Breast epithelium (tissue), 3 donors: ENCODE results near the gene LDAH.

Experiments used
- POLR2A ChIP-seq: fragments of 450-650 bp; IDR thresholded peaks from one replicate; pipeline ENCODE4 v1.6.1; 2016; ENCODE audit warnings: antibody characterized with exemption, mild to moderate bottlenecking, moderate library complexity
- POLR2AphosphoS5 ChIP-seq, 3 donors: sonication (generic); formaldehyde crosslinking; IDR thresholded peaks; one replicate each; pipeline ENCODE4 v1.6.1; 2017; ENCODE audit warnings: antibody characterized with exemption in 3 of 3
- TF ChIP-seq, protein P1 (sequence below), 3 donors: fragments of 450-650 bp; IDR thresholded peaks; one replicate each; pipeline ENCODE4 v1.5.1; 2016 to 2017; ENCODE audit warnings: antibody characterized with exemption in 3 of 3, mild to moderate bottlenecking in 3 of 3, moderate library complexity in 3 of 3

DNA sequence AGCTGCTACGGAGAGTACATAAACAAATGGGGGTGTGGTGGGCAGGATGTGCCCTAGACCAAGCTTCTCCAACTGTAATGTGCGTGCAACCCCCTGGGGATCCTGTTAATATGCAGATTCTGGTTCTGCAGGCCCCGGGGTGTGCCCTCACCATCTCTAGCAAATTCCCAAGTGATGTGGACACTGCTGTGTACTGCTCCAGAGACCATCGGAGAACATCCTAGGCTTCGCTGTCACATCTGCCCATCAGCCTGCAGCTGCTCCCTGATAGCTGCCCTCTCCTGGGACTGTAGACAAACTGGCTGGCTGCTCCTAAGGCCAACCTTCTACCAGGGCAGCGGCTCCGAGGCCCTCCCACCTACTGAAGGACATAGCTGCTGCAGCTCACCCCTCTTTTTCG, 175.2 kb downstream of the LDAH start:
- TF ChIP-seq, protein P1, sequence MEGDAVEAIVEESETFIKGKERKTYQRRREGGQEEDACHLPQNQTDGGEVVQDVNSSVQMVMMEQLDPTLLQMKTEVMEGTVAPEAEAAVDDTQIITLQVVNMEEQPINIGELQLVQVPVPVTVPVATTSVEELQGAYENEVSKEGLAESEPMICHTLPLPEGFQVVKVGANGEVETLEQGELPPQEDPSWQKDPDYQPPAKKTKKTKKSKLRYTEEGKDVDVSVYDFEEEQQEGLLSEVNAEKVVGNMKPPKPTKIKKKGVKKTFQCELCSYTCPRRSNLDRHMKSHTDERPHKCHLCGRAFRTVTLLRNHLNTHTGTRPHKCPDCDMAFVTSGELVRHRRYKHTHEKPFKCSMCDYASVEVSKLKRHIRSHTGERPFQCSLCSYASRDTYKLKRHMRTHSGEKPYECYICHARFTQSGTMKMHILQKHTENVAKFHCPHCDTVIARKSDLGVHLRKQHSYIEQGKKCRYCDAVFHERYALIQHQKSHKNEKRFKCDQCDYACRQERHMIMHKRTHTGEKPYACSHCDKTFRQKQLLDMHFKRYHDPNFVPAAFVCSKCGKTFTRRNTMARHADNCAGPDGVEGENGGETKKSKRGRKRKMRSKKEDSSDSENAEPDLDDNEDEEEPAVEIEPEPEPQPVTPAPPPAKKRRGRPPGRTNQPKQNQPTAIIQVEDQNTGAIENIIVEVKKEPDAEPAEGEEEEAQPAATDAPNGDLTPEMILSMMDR (IDR thresholded peaks at IDR 0.05), result no peak
- TF ChIP-seq POLR2A, result no peak
- no peak for TF ChIP-seq POLR2AphosphoS5 (IDR thresholded peaks at IDR 0.05)
